ENCODE measurements around the gene S100A7. TPM values are rescaled to one million over a fixed set of nuclear protein-coding genes. Genes with fewer than 3 reads are reported as not detected.

S100A7 gene
- total RNA-seq = not detected
- not detected for polyA plus RNA-seq

DNA sequence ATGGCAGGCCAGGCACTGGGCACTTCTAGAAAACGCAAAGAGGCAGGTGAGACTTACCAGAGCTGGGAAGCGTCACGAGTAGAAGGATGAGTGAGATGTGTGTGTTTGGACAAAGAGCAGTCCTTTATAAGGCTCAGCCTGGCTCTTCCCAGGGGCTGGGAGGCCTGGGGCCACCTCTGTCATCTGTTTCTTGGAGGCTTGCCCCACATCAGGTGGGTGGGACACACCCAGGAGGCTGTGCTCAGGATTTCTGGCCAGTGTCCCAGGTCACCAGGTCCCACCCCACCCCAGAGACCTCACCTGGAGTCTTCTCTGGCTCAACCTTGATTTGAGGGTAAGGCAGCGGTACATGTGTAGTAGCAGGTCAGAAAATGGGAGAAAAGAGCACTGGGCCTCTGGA, at the start of gene S100A7:
S100A7 (minus strand) TSS at position 101 of the 400 bp plus-strand sequence. CDS start 1,638 bp downstream, outside the sequence.
- Mint-ChIP-seq H3K9me3 (peaks cover 0 to 1% (median 0%) of the 10 kb centered on the region in 8 donors), H3K27me3 (peaks cover 19 to 31% of the 10 kb centered on the region in 2 donors), H3K4me3 (no peak within 1 kb of the TSS), H3K4me1 (no peaks in the 10 kb centered on the region), H3K27ac (no peak within 1 kb of the TSS), H3K36me3 (no peaks in the 10 kb centered on the region)
- no peak for DNase-seq
- Histone ChIP-seq H3K27me3 (ENCODE audit: insufficient read depth, low read length) (no peaks in the 10 kb centered on the region), H3K9me3 (ENCODE audit: control insufficient read depth in 1 of 2, low read length in 2 of 2) (no peaks in the 10 kb centered on the region), H3K36me3 (ENCODE audit: insufficient read depth, low read length) (no peaks in the 10 kb centered on the region), H3K4me3 (ENCODE audit: low read length in 2 of 2) (no peak within 1 kb of the TSS), H3K4me1 (ENCODE audit: insufficient read depth, low read length) (no peaks in the 10 kb centered on the region), H3K27ac (ENCODE audit: low read depth, low read length) (no peak within 1 kb of the TSS)
- ChIA-PET CTCF (ENCODE audit: partially characterized antibody) (no interaction called here), POLR2A (ENCODE audit: partially characterized antibody) (no interaction called here)
- intact Hi-C loops (cut with micrococcal nuclease) = no loop called here

DNA sequence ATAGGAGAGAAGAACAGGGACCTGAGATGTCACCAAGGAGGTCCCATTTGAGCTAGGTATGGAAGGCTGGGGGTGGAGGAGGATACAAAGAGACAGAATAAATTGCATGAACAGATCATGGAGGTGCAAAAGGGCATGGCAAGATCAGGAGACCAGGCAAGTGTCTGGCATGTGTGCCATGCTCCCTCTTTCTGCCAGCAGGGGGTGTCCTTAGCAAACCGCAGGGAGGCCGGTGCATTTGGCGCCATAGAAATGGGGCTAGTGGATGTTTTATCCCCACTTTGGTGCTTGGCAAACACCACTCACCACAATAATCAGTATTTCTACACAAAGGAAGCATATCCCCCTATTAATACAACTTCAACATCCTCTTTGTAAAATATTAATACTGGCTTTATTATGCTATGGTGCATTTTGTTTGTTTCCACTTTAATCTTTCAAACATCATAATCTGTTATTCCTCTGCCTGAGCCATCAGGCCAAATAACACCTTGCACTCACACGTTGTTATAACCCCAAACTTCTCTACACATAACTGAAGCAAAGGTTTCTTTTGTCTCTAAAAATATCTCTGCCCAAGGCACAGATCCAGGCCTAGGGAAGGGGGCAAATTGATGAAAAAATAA, 49.4 kb upstream of the S100A7 start:
- H3K27ac ChIP-seq (ENCODE audit: low read depth, low read length) = no peak overlapping the region
- H3K4me1 Mint-ChIP-seq = peaks cover 3 to 6% (median 5%) of the 10 kb centered on the region in 4 donors
- peak overlapping the region in 1 of 7 donors; percentile 19 for H3K27ac Mint-ChIP-seq
- H3K4me3 Mint-ChIP-seq = no peak overlapping the region
- CTCF ChIA-PET (ENCODE audit: partially characterized antibody) = interaction anchor here (0.6 to 12.4 kb wide), 24 partner anchors 11 to 476 kb away, joined by 3 to 243 read pairs (median 4); partner anchors contain the start of genes RAB13, S100A14, S100A2 and S100A4
- POLR2A ChIA-PET (ENCODE audit: partially characterized antibody) = interaction anchor here (1.0 to 3.3 kb wide), 7 partner anchors 22 to 481 kb away, joined by 3 to 18 read pairs (median 8); partner anchors contain the start of genes RPS27, S100A5 and S100A6
- no peaks in the 10 kb centered on the region for H3K27me3 Mint-ChIP-seq
- H3K4me1 ChIP-seq (ENCODE audit: insufficient read depth, low read length) = no peaks in the 10 kb centered on the region
- no peaks in the 10 kb centered on the region for H3K9me3 ChIP-seq (ENCODE audit: control insufficient read depth in 1 of 2, low read length in 2 of 2)
- H3K4me3 ChIP-seq (ENCODE audit: low read length in 2 of 2) = no peak overlapping the region
- no peaks in the 10 kb centered on the region for H3K27me3 ChIP-seq (ENCODE audit: insufficient read depth, low read length)
- H3K36me3 Mint-ChIP-seq = no peaks in the 10 kb centered on the region
- DNase-seq = peak; percentile 52 to 66 (median 58)
- intact Hi-C loops (cut with micrococcal nuclease) = loop anchor here (1.0 to 2.0 kb wide), 3 partner anchors 107 to 477 kb away; partner anchors contain the start of gene RAB13
- H3K36me3 ChIP-seq (ENCODE audit: insufficient read depth, low read length) = no peaks in the 10 kb centered on the region
- no peaks in the 10 kb centered on the region for H3K9me3 Mint-ChIP-seq

DNA sequence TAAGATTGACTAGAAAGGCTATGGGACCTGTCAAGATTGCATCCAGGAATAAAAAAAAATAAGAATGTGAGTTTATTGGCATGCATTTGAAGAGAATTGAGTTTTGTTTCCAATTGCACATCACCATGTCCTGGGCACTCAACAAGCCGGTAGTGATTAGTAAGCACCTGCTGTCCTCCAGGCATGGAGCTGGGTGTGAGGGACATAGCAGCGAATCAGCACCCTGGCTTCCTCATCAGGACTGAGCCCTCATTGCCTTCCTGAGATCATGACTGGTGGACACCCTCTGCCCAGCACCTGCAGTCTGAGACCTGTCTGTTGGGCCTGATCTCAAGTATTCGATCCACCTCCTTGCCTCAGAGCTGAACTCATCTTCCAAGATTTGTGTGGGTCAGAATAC, 48.6 kb upstream of the S100A7 start:
- no peak for DNase-seq
- ChIA-PET POLR2A (ENCODE audit: partially characterized antibody) (interaction anchor here (3.3 kb wide), 1 partner anchor 23 kb away, joined by 18 read pairs; no protein-coding TSS in a partner anchor), CTCF (ENCODE audit: partially characterized antibody) (interaction anchor here (1.1 to 12.4 kb wide), 10 partner anchors 12 to 225 kb away, joined by 3 to 243 read pairs (median 36); partner anchors contain the start of genes S100A14, S100A2 and S100A4)
- Mint-ChIP-seq H3K27me3 (no peaks in the 10 kb centered on the region), H3K9me3 (no peaks in the 10 kb centered on the region), H3K36me3 (no peaks in the 10 kb centered on the region), H3K27ac (no peak overlapping the region), H3K4me1 (peaks cover 3 to 6% (median 5%) of the 10 kb centered on the region in 4 donors), H3K4me3 (no peak overlapping the region)
- Histone ChIP-seq H3K4me3 (ENCODE audit: low read length in 2 of 2) (no peak overlapping the region), H3K27ac (ENCODE audit: low read depth, low read length) (no peak overlapping the region), H3K4me1 (ENCODE audit: insufficient read depth, low read length) (no peaks in the 10 kb centered on the region), H3K36me3 (ENCODE audit: insufficient read depth, low read length) (no peaks in the 10 kb centered on the region), H3K9me3 (ENCODE audit: control insufficient read depth in 1 of 2, low read length in 2 of 2) (no peaks in the 10 kb centered on the region), H3K27me3 (ENCODE audit: insufficient read depth, low read length) (no peaks in the 10 kb centered on the region)
- intact Hi-C loops (cut with micrococcal nuclease) = loop anchor here (1.0 kb wide), 2 partner anchors 108 to 240 kb away; no protein-coding TSS in a partner anchor

DNA sequence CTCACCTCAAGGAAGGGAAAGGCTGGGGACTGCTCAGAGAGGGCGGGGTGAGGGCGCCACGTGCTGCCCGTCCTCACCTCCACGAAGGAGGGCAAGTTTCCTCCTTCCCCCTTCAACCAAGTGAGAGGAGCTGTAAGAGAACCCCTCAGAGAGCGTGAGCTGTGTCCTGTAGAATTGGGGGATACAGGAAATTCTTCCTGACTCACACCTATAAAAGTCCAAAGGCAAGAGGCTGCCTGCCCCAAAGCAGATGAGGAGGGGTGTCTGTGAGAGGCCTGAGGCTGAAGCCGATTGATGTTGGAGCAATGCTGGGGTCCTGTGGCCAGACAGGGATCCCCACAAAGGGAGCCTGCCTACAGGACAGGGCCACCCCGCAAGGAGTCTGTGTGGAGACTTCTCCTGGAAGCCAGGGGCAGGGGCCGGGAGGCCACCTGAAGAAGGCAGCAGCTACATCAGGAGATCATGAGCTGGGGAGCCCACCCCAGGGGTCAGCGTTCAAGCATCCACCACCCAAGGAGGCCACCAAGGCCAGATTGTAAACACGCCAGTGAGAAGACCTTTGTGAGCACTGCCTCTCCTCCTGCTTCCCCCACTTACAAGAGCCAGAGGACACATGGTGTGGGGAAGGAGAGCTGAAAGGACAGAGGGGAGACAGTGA, 47.6 kb upstream of the S100A7 start:
- POLR2A ChIA-PET (ENCODE audit: partially characterized antibody) = interaction anchor here (1.0 kb wide), 1 partner anchor 61 kb away, joined by 3 read pairs; no protein-coding TSS in a partner anchor
- Histone ChIP-seq H3K4me1 (ENCODE audit: insufficient read depth, low read length) (no peaks in the 10 kb centered on the region), H3K4me3 (ENCODE audit: low read length in 2 of 2) (no peak overlapping the region), H3K36me3 (ENCODE audit: insufficient read depth, low read length) (no peaks in the 10 kb centered on the region), H3K27ac (ENCODE audit: low read depth, low read length) (no peak overlapping the region), H3K9me3 (ENCODE audit: control insufficient read depth in 1 of 2, low read length in 2 of 2) (no peaks in the 10 kb centered on the region), H3K27me3 (ENCODE audit: insufficient read depth, low read length) (no peaks in the 10 kb centered on the region)
- Mint-ChIP-seq H3K27me3 (no peaks in the 10 kb centered on the region), H3K4me3 (no peak overlapping the region), H3K4me1 (peaks cover 3 to 6% (median 5%) of the 10 kb centered on the region in 4 donors), H3K27ac (peak overlapping the region in 1 of 7 donors; percentile 68), H3K9me3 (no peaks in the 10 kb centered on the region), H3K36me3 (no peaks in the 10 kb centered on the region)
- CTCF ChIA-PET (ENCODE audit: partially characterized antibody) = interaction anchor here (1.3 to 12.4 kb wide), 9 partner anchors 13 to 478 kb away, joined by 3 to 243 read pairs (median 11); partner anchors contain the start of genes RAB13, S100A14 and S100A2
- intact Hi-C loops (cut with micrococcal nuclease) = no loop called here
- DNase-seq = no peak

DNA sequence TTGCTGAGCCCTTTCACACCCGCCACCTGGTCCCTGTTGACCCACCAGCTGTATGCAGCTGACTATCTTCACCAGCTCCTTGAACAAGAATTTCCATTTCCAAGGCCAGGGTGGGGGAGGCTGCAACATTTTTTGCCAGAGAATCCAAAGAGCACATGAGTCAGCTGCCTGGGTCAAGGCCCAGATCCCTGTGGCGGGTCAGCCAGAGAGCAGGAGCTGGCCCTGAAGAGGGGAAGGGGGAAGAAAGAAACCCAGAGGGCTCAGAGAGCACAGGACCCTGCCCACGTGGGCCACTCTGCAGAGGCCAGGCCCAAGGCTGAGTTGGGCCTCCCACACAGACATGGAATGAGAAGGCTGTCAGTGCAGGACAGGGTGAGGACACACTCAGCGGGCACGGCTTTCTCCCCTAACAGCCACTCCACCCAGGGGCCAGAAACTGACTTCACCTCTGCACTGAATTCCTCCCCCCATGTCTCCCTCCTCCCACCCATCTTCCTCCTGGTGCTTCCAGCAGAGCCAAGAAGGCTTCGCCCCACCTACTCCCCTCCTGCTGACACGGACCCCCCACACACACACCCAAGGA, 46.5 kb upstream of the S100A7 start:
- H3K9me3 Mint-ChIP-seq = no peaks in the 10 kb centered on the region
- no peak overlapping the region for H3K4me3 ChIP-seq (ENCODE audit: low read length in 2 of 2)
- H3K36me3 Mint-ChIP-seq = no peaks in the 10 kb centered on the region
- intact Hi-C loops (cut with micrococcal nuclease) = no loop called here
- H3K27me3 ChIP-seq (ENCODE audit: insufficient read depth, low read length) = no peaks in the 10 kb centered on the region
- no peak overlapping the region for H3K27ac Mint-ChIP-seq
- no peaks in the 10 kb centered on the region for H3K27me3 Mint-ChIP-seq
- peaks cover 3 to 6% (median 5%) of the 10 kb centered on the region in 4 donors for H3K4me1 Mint-ChIP-seq
- no peaks in the 10 kb centered on the region for H3K9me3 ChIP-seq (ENCODE audit: control insufficient read depth in 1 of 2, low read length in 2 of 2)
- no peak overlapping the region for H3K4me3 Mint-ChIP-seq
- H3K4me1 ChIP-seq (ENCODE audit: insufficient read depth, low read length) = no peaks in the 10 kb centered on the region
- no peak for DNase-seq
- no peak overlapping the region for H3K27ac ChIP-seq (ENCODE audit: low read depth, low read length)
- ChIA-PET POLR2A (ENCODE audit: partially characterized antibody) (interaction anchor here (1.0 kb wide), 1 partner anchor 62 kb away, joined by 3 read pairs; no protein-coding TSS in a partner anchor), CTCF (ENCODE audit: partially characterized antibody) (interaction anchor here (0.8 to 12.4 kb wide), 7 partner anchors 12 to 110 kb away, joined by 3 to 243 read pairs (median 11); partner anchors contain the start of genes S100A14 and S100A2)
- H3K36me3 ChIP-seq (ENCODE audit: insufficient read depth, low read length) = no peaks in the 10 kb centered on the region

DNA sequence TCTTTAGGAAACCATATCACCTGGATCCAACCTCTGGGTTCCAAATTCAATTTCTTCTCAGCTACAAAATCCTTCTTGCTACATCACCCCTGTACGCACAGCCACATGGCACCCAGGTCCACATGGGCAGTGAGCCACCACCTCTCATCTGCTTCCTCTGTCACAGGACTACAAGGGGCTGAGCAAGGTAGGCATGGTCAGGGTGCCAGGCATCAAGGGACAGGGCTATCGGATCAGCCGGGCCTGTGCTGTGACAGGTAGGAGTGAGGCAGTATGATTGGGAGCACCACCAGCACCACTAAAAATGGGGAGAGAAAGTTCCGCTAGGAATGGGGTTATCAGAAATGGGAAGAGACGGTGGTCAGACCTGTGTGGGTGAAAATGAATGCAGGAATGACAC, 45.9 kb upstream of the S100A7 start:
- Mint-ChIP-seq H3K27me3 (no peaks in the 10 kb centered on the region), H3K4me3 (no peak overlapping the region), H3K9me3 (no peaks in the 10 kb centered on the region), H3K36me3 (no peaks in the 10 kb centered on the region), H3K4me1 (peaks cover 3 to 6% (median 4%) of the 10 kb centered on the region in 4 donors), H3K27ac (no peak overlapping the region)
- ChIA-PET CTCF (ENCODE audit: partially characterized antibody) (interaction anchor here (0.8 to 12.4 kb wide), 4 partner anchors 11 to 111 kb away, joined by 4 to 243 read pairs (median 73); partner anchors contain the start of gene S100A14), POLR2A (ENCODE audit: partially characterized antibody) (no interaction called here)
- Histone ChIP-seq H3K27ac (ENCODE audit: low read depth, low read length) (no peak overlapping the region), H3K4me1 (ENCODE audit: insufficient read depth, low read length) (no peaks in the 10 kb centered on the region), H3K4me3 (ENCODE audit: low read length in 2 of 2) (no peak overlapping the region), H3K27me3 (ENCODE audit: insufficient read depth, low read length) (no peaks in the 10 kb centered on the region), H3K36me3 (ENCODE audit: insufficient read depth, low read length) (no peaks in the 10 kb centered on the region), H3K9me3 (ENCODE audit: control insufficient read depth in 1 of 2, low read length in 2 of 2) (no peaks in the 10 kb centered on the region)
- intact Hi-C loops (cut with micrococcal nuclease) = no loop called here
- DNase-seq = no peak

Measured in CD4-positive, alpha-beta memory T cell (primary cell).